Heart right ventricle (tissue), 16 donors: ENCODE data around the gene SRP68. TPM values are rescaled to one million over a fixed set of nuclear protein-coding genes. Genes with fewer than 3 reads are reported as not detected.
A peak's percentile ranks its signal among the peaks of the same experiment; 100 is the strongest.

Source experiments
- ATAC-seq, 8 donors: fragments of 200-7000 bp; cut with Tn5 transposase; one replicate each; pipeline ENCODE4 v1.9.1; 2020; ENCODE audit warnings: mild to moderate bottlenecking in 8 of 8, moderate library complexity in 8 of 8, moderate number of reproducible peaks in 1 of 8
- DNase-seq, 2 donors: peaks; one replicate each; pipeline ENCODE4 v3.0.0-alpha.2; 2020
- H3K27ac ChIP-seq, 10 donors: fragments of 200-600 bp; sonication (generic) in 2 of 10; one replicate each; pipeline versions ENCODE4 v1.5.0 to v1.8.0; 2020 to 2022; ENCODE audit warnings: mild to moderate bottlenecking in 3 of 10
- H3K27me3 ChIP-seq, 7 donors: fragments of 200-600 bp; one replicate each; pipeline ENCODE4 v1.8.0; 2021 to 2022; ENCODE audit warnings: mild to moderate bottlenecking in 2 of 7
- H3K36me3 ChIP-seq, 9 donors: fragments of 200-600 bp; sonication (generic) in 1 of 9; one replicate each; pipeline versions ENCODE4 v1.5.0 to v1.8.0; 2020 to 2022; ENCODE audit warnings: mild to moderate bottlenecking in 2 of 9
- H3K4me1 ChIP-seq, 9 donors: fragments of 200-600 bp; sonication (generic) in 1 of 9; one replicate each; pipeline versions ENCODE4 v1.5.0 to v1.8.0; 2020 to 2022; ENCODE audit warnings: mild to moderate bottlenecking in 4 of 9
- H3K4me3 ChIP-seq, 10 donors: fragments of 200-600 bp; sonication (generic) in 2 of 10; one replicate each; pipeline versions ENCODE4 v1.5.0 to v1.8.0; 2020 to 2022; ENCODE audit warnings: mild to moderate bottlenecking in 7 of 10, moderate library complexity in 2 of 10
- H3K9me3 ChIP-seq, 11 donors: fragments of 200-600 bp in 10 of 11; sonication (generic) in 2 of 11; one replicate each; pipeline versions ENCODE4 v1.5.0 to v1.8.0; 2013 to 2022; ENCODE audit warnings: mild to moderate bottlenecking in 2 of 11, control low read depth in 1 of 11, moderate library complexity in 1 of 11
- CTCF ChIP-seq, 9 donors: fragments of 200-600 bp; sonication (generic) in 2 of 9; IDR thresholded peaks; one replicate each; pipeline versions ENCODE4 v1.5.0 to v1.8.0; 2021 to 2022; ENCODE audit warnings: antibody characterized with exemption in 9 of 9, mild to moderate bottlenecking in 5 of 9, moderate library complexity in 1 of 9
- WGBS, 2 donors: extraction: QIAGEN DNeasy Blood & Tissue Kit; methylation state at CpG; one replicate each; pipeline ENCODE4 v1.1.7; 2013; ENCODE audit warnings: inconsistent platforms in 1 of 2; 5-methylcytosine and 5-hydroxymethylcytosine counted together
- intact Hi-C, 10 donors: fragments of 100-400 bp; cut with DNase I; formaldehyde crosslinking; loops; one replicate each; pipeline versions ENCODE4 v1.11.1 to v1.14.2; 2022
- polyA plus RNA-seq, 2 donors: library from polyadenylated mRNA; stranded (reverse); fragments of 200-250 nt; gene quantifications; one replicate each; pipeline ENCODE4 v1.2.3, GENCODE V29; 2013
- total RNA-seq, 10 donors: library from RNA; stranded (reverse); fragmentation: NEBNext Ultra II Directional in 3 of 10; extraction: Animal tissue kit (Norgen Biotek cat#: 25700) in 3 of 10; gene quantifications; one replicate each; pipeline versions ENCODE4 v1.2.1 to v1.2.4, GENCODE V29; 2021 to 2023
- donor health status: Arrhythmogenic right ventricular cardiomyopathy.
- donor health status: ischemic (EF 13 %, LVEDD 7.1; RV severe dilation, severe dysfunction).
- donor health status: healthy with polysubstance abuse.
- donor health status: DM: no; HTN: yes; CAD: no.
- donor health status: DM: no; HTN: no; CAD: no.
- donor health status: ischemic (EF 25% LVEDD 6.9; RV normal size, moderate dysfunction).
- donor health status: ischemic (EF 25% LVEDD 5.7; RV mildly dilated, moderate dysfunction).
- donor health status: healthy.
- donor health status: DM: yes; HTN: yes; CAD: no.
- donor health status: Ischemic cardiomyopathy.
- donor health status: ischemic (EF 35%, LVEDD 5.7; RV mildly dilated, moderate dysfunction).
- donor health status: nonischemic (EF 11% LVEDD 7.7; RV severe dilation, severe dysfunction).
- donor health status: DM: yes; HTN: yes; CAD: no.
- donor health status: PGD.
- donor health status: ischemic (EF 29% LVEDD 5.4; RV normal size, mild dysfunction).
- donor health status: nonischemic (EF 23%, LVEDD 6.1; RV moderate dilation, normal function).

The SRP68 gene
- total and polyA plus RNA-seq, 12 donors: 26.2 to 69.7 (median 61.7) TPM

- Histone ChIP-seq H3K9me3 (no peaks in the 10 kb centered on the region), H3K27me3 (no peaks in the 10 kb centered on the region), H3K27ac (no peak overlapping the region), H3K4me3 (no peak overlapping the region), H3K4me1 (peaks cover 0 to 11% (median 6%) of the 10 kb centered on the region in 9 donors), H3K36me3 (no peaks in the 10 kb centered on the region)
- intact Hi-C loops: no loop called here
- TF ChIP-seq CTCF (IDR thresholded peaks at IDR 0.05): no peak
- WGBS, 2 donors: 79 to 85% methylated on average over 15 of the region's 15 CpGs
- no peak for DNase-seq
- peak in 1 of 8 donors; percentile 29 for ATAC-seq
These were observed 45.6 kb downstream of the SRP68 start for GRCh38 chr17:76026714-76027158.

DNA sequence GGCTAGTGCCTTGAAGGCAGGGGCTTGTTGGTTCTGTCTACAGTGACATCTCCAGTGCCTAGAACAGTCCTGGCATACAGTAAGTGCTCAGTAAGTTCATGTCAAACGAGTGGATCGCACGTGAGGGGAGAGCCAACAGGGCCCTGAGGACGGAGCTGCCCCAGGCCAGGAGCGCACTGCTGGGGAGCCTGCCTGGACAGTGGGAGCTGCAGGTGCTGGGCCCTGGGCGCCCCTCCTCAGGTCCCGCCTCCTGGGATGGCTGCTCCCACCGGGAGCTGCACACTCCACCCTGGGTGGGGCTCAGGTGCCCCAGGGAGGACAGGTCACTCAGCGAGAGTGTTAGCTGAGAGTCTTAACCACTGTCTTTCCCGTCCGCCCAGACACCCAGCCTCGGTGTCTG, 47.0 kb downstream of the SRP68 start:
- H3K4me1 ChIP-seq: peaks cover 0 to 11% (median 6%) of the 10 kb centered on the region in 9 donors
- H3K27ac ChIP-seq: no peak overlapping the region
- no peaks in the 10 kb centered on the region for H3K9me3 ChIP-seq
- H3K4me3 ChIP-seq: no peak overlapping the region
- DNase-seq (no peak), ATAC-seq (no peak)
- H3K36me3 ChIP-seq: no peaks in the 10 kb centered on the region
- intact Hi-C loops: no loop called here
- TF ChIP-seq CTCF (IDR thresholded peaks at IDR 0.05): no peak
- 89 to 92% methylated on average over 12 of the region's 12 CpGs for WGBS, 2 donors
- peaks cover 0 to 6% (median 0%) of the 10 kb centered on the region in 7 donors for H3K27me3 ChIP-seq

GRCh38 chr17:76024353-76024752, 48.0 kb downstream of the SRP68 start:
- Histone ChIP-seq H3K36me3 (no peaks in the 10 kb centered on the region), H3K27me3 (peaks cover 0 to 9% (median 0%) of the 10 kb centered on the region in 7 donors), H3K4me3 (no peak overlapping the region), H3K4me1 (peaks cover 0 to 2% (median 1%) of the 10 kb centered on the region in 9 donors), H3K9me3 (no peaks in the 10 kb centered on the region), H3K27ac (no peak overlapping the region)
- 87 to 89% methylated on average over 8 to 9 of the region's 9 CpGs for WGBS, 2 donors
- intact Hi-C loops: no loop called here
- no peak for ATAC-seq
- TF ChIP-seq CTCF (IDR thresholded peaks at IDR 0.05): no peak
- DNase-seq: no peak

- Histone ChIP-seq H3K9me3 (no peaks in the 10 kb centered on the region), H3K4me1 (no peaks in the 10 kb centered on the region), H3K27ac (no peak overlapping the region), H3K36me3 (no peaks in the 10 kb centered on the region), H3K27me3 (peaks cover 0 to 11% (median 0%) of the 10 kb centered on the region in 7 donors), H3K4me3 (no peak overlapping the region)
- intact Hi-C loops: no loop called here
- WGBS, 2 donors: 92 to 97% methylated on average over 9 of the region's 9 CpGs
- TF ChIP-seq CTCF (IDR thresholded peaks at IDR 0.05): no peak
- ATAC-seq (no peak), DNase-seq (no peak)
These were observed 48.4 kb downstream of the SRP68 start for GRCh38 chr17:76023900-76024237.
